GM19240 (cell line): ENCODE data around the gene HBM.
"Not testable (repeated sequence)": the region's sequence is repeated elsewhere in the genome, so short reads cannot be mapped to it uniquely, and the experiment has no call there.

ENCODE experiments used
- DNase-seq: peaks from one replicate; pipeline ENCODE4 v3.0.0; 2011; ENCODE audit warnings: low spot score; ENCODE audit not compliant: insufficient read length

The HBM gene

GRCh38 chr16:181565-182021 lies 15.8 kb downstream of the HBM start:
- DNase-seq = no peak

DNA sequence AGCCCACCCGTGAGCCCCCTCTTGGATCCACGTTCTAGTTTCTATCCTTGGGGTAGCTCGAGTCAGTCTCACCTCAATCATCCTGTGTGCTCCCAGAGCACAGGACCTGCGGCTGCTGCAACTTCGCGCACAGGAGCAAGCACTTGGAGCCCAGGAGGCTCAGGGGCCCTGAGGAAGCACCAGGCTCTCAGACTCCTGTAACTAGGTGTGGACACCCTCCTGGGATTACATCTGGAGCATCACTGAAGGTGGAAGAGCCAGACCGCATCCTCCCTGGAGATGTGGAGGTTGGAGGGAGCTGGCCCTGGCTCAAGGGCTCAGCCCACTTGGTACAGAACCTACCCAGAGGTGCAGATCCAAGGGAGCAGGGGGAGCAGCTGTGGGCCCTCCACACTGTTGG lies 17.2 kb downstream of the HBM start:
- no peak for DNase-seq

- DNase-seq = no peak
Observed at GRCh38 chr16:185213-185612, 19.4 kb downstream of the HBM start.

DNA sequence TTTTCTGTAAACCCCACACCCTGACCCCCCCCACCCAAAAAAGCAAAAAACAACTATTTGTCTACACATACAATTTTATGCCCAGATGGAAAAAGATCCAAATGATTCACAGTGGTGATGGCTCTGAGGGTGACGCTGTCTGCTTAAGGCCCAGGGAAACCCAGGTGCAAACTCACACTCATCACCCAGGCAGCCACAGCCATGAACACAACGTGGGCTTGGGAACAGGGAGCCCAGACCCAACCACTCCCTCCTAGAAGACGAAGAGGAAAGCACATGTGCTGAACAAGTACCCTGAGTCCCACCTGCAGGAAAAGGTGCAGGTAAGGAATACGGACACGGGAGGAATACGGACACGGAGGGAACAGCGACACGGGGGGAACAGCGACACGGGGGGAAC lies 19.9 kb downstream of the HBM start:
- no peak for DNase-seq

GRCh38 chr16:187330-187729 lies 21.6 kb downstream of the HBM start:
- no peak for DNase-seq

DNA sequence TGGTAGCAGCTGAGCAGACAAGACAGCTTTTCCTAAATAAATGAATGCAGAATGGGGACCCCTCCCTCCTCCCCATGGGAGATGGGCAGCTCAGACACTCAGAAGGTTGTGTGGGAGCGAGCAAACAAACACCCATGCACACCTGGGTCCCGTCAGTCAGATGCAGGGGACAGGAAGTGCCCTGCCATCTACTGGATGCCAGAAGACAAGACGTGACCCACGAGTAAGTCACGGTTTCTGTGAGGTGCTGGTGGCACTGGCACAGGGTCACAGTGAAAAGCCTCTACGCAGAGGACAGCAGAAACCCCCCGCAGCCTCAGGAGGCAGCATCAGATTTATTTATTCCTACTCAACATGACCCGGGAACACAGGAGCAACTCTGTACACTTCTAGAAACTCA lies 22.9 kb downstream of the HBM start:
- no peak for DNase-seq

- no peak for DNase-seq
Observed at GRCh38 chr16:189604-190186, 23.9 kb downstream of the HBM start.

DNA sequence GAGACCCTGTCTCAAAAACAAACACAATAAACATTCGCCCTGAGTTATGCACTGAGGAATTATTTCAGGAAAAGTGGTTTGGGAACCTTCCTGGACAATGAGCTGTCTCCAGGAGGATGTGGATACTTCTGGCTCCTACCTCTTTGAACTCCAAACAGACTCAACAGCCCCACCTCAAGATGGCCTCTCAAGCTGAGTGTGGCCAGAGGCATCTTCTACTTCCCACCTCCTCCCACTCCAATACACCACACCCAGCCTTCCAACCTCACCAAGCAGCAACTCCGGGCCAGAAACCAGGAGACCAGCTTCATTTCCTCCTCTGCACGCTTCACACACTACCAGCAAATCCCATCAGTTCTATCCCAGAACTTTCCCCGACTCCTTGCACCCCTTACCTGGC lies 26.1 kb downstream of the HBM start:
- DNase-seq = no peak

DNA sequence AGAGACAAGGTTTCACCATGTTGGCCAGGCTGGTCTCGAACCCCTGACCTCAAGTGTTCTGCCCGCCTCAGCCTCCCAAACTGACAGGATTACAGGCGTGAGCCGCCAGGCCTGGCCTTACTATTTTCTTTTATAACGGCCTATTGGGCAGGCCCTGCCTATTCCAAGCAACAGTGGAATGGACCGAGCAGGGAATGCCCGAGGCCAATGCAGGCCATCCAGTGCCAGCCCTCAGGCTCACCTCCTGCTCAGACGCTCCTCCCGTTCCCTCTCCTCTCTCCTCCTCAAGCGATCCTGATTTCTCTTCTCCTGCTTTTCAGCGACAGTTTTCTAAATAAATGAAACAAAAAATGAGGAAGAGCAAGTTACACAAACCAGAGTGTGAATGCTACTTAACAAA lies 26.9 kb downstream of the HBM start:
- DNase-seq = no peak

DNA sequence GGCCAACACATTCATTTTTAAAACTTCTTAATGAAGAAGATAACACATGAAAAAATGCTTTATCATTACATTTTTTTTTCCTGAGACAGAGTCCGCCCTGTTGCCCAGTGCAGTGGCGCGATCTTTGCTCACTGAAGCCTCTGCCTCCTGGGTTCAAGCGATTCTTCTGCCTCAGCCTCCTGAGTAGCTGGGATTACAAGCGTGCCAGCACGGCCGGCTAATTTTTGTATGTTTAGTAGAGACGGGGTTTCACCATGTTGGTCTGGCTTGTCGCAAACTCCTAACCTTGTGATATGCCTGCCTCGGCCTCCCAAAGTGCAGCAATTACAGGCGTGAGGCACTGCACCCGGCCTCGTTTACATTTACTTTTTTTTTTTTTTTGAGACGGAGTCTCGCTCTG lies 27.7 kb downstream of the HBM start:
- no peak for DNase-seq

DNA sequence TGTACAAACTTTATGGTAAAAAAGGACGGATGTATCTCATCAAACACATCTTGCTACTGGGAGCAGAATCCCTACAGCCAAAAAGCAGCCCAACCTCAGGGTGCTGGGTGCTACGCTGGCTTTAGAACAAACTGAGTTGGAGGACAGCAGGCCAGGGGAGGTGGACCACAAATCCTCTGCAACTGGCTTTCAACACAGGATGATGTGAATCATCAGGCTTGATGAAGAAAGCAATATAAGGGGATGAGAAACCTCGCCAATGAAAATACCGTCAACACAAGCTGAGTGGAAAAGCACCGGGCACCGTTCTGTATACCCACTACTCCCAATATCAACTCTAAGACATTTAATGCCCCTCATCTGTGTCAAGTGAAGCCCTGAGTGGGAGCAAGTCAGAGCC lies 28.7 kb downstream of the HBM start:
- DNase-seq = no peak

DNA sequence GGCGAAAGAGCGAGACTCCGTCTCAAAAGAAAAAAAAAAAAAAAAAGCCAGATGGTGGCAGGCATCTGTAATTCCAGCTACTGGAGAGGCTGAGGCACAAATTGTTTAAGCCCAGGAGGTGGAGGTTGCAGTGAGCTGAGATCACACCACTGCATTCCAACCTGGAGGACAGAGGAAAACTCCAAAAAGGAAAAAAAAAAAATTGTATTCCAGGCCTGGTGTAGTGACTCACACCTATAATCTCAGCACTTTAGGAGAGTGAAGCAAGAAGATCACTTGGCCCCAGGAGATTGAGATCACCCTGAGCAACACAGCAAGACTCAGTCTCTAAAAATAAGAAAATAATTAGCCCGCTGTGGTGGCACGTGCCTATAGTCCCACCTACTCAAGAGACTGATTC lies 34.6 kb downstream of the HBM start:
- no peak for DNase-seq

DNA sequence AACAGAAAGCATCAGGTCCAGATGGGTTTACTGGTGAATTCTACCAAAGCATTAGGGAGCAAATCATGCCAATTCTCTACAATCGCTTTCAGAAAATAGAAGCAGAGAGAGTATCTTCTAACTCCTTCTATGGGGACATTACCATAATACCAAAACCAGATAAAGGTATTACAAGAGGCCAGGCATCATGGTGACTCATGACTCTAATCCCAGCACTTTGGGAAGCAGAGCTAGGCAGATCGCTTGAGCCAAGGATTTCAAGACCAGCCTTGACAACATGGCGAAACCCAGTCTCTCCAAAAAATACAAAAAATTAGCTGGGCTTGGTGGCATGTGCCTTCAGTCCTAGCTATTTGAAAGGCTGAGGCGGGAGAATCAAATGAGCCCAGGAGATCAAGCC lies 37.5 kb downstream of the HBM start:
- DNase-seq = no peak

DNA sequence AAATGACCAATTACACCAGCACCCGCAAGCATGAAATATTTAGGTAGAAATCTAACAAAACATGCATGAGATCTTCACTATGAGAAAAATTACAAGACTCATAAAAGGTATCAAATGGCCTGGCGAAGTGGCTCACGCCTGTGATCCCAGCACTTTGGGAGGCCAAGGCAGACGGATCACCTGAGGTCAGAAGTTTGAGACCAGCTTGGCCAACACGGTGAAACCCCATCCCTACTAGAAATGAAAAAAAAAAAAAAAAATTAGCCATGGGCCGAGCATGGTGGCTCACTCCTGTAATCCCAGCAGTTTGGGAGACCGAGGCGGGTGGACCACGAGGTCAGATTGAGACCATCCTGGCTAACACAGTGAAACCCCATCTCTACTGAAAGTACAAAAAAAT lies 38.3 kb downstream of the HBM start:
- not testable (repeated sequence) for DNase-seq

- not testable (repeated sequence) for DNase-seq
Observed at GRCh38 chr16:209359-209758, 43.6 kb downstream of the HBM start.

DNA sequence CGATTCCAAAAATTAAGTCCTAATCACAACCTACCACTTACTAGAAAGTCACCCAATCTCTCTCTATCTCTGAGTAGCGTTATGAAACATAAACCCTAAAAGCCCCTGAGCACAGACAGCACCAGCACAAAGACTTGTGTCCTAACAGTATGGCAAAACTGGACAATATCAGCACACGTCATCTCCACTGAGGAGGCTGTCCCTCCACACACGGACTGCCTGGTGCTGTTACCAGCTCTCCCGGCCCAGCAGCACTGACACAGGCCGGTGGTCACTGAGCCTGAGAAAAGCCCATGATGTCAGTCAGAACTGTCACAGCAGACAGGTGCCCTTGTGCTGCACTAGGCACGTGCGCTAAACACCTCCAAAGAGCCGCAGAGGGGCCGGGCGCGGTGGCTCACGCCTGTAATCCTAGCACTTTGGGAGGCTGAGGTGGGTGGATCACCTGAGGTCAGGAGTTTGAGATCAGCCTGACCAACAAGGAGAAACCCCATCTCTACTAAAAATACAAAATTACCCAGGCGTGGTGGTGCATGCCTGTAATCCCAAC lies 45.9 kb downstream of the HBM start:
- not testable (repeated sequence) for DNase-seq

- no peak for DNase-seq
Observed at GRCh38 chr16:212999-213398, 47.2 kb downstream of the HBM start.
